NCI-H460 (cell line): ENCODE results near the gene MRPL4. TPM values are rescaled to one million over a fixed set of nuclear protein-coding genes. Genes with fewer than 3 reads are reported as not detected.
"Not testable (repeated sequence)": the region's sequence is repeated elsewhere in the genome, so short reads cannot be mapped to it uniquely, and the experiment has no call there.

Source experiments
- DNase-seq: peaks from one replicate; pipeline ENCODE4 v3.0.0-alpha.2; 2016; ENCODE audit warnings: low read depth; ENCODE audit errors: extremely low read depth
- total RNA-seq: library from RNA; depleted of rRNA; stranded (reverse); fragments of >200 nt; shearing (Covaris generic); gene quantifications from 2 replicates; pipeline ENCODE4 v1.2.3, GENCODE V29; 2014

MRPL4 gene
- total RNA-seq, 1 experiment from 2014 or later: 73.9 TPM

DNA sequence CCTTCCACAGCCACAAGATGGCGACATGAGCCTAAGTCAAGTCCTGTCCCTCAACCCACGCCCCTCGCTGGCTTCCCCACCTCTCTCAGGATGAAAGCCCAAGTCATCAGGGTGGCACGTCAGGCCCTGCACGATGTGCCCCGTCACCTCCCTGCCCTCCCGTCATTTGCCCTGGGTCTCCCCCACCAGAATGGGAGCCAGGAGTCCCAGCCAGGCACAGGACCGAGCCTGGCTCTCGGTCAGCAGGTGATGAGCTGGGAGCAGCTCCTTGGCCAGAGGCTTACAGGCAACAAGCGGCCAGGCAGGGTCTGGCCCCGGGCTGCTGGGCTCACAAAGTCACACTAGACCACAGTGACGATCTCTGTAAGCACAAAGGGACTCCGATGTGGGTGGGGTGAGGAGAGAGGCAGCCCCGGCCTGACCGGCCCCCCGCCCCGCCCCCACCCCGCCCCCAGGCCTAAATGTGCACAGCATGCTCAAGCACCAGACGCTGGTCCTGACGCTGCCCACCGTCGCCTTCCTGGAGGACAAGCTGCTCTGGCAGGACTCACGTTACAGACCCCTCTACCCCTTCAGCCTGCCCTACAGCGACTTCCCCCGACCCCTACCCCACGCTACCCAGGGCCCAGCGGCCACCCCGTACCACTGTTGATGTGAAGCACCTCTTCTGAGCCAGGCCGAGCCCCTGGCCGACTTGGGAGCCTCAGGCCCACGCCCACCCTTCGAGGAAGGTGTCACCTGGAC lies 7.3 kb downstream of the MRPL4 start:
- peak; percentile 69 for DNase-seq

DNA sequence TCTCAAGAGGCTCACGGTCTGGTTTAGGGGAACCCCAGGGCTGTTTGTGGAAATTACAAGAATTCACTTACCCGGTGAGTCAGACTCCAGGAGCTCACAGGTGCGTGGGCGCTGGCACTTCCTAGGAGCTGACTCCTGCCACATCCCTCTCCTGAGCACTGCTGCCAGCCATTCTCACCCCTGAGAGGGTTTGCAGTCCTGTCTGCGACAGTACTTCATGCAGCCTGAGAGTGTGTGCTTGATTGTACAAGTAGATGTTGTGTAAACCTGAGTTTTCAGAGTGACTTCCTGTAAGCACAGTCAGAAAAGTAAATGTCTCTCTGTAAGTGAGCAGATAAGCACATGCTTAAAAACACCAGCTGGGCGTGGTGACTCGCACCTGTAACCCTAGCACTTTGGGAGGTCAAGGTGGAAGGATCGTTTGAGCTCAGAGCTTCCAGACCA lies 8.1 kb downstream of the MRPL4 start:
- no peak for DNase-seq

DNA sequence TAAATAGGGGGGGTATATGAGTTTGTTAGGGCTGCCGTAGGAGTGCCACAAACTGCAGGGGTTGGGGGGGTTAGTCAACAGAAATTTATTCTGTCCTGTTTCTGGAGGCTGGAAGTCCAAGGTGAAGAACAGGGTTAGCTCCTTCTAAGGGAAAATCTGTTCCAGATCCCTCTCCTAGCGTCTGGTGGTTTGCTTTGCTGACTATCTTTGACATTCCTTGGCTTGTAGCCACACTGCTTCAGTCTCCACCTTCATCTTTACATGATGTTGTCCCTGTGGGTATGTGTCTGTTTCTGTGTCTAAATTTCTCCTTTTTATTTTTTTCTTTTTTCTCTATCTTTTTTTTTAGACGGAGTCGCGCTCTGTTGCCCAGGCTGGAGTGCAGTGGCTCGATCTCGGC lies 10.8 kb downstream of the MRPL4 start:
- no peak for DNase-seq

DNA sequence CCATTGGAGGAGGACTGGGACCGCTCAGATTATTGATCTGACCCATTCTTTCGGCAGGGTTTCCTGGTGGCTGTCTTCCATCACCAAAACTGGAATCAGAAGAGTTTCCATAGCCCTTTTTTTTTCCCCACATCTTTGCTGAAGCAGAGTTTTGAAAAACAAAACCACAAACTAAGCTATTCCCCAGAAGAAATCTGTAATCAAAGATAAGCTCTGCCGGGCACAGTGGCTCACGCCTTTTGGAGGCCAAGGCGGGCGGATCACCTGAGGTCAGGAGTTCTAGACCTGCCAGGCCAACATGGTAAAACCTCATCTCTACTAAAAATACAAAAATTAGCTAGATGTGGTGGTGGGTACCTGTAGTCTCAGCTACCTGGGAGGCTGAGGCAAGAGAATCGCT lies 14.7 kb downstream of the MRPL4 start:
- no peak for DNase-seq

DNA sequence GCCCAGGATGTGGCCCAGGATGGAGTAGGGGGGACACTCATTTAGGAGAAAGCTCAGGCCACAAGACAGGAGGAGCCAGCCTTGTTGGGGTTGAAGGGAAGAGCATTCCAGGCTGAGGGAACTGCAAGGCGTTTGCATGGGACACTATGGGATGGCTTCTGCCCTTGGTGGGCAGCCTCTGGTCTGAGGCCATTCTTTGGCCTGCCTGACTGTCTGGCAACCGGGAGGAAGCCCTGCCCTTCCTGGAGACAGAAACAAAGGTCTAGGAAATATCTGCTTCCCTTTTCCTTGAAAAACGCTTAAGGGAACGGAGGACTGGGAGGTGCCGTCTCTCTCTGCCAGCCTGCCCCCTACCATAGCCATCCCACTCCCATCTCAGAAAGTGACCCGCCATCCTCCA lies 16.1 kb downstream of the MRPL4 start:
- no peak for DNase-seq

DNA sequence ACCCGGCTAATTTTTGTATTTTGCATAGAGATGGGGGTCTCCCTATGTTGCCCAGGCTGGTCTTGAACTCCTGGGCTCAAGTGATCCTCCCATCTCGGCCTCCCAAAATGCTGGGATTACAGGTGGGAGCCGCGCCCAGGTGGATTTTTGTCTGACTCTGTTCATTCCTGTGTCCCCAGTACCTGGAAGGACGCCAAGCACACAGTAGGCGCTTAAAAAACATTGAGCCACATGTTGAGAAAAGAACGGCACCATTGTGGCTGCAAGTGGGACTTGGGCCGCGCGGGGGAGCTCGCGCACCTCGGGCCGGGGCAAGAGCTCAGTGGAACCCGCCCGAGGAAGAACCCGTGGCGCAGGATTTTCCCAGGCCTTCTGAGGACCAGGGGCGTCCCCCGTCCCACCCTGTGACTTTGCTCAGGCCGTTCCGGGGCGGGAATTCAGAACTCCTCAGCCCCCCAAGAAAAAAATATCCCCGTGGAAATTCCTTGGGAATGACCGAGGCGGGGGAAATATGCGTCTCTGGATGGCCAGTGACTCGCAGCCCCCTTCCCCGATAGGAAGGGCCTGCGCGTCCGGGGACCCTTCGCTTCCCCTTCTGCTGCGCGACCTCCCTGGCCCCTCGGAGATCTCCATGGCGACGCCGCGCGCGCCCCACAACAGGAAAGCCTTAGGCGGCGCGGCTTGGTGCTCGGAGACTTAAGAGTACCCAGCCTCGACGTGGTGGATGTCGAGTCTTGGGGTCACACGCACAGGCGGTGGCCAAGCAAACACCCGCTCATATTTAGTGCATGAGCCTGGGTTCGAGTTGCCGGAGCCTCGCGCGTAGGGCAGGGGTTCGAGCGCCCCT lies 17.5 kb downstream of the MRPL4 start:
- DNase-seq: peak; percentile 56

DNA sequence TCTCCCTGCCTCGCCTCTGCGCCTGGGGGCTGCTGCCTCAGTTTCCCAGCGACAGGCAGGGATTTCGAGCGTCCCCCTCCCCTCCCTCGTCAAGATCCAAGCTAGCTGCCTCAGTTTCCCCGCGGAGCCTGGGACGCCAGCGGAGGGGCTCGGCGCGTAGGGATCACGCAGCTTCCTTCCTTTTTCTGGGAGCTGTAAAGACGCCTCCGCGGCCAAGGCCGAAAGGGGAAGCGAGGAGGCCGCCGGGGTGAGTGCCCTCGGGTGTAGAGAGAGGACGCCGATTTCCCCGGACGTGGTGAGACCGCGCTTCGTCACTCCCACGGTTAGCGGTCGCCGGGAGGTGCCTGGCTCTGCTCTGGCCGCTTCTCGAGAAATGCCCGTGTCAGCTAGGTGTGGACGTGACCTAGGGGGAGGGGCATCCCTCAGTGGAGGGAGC lies 18.2 kb downstream of the MRPL4 start:
- no peak for DNase-seq

DNA sequence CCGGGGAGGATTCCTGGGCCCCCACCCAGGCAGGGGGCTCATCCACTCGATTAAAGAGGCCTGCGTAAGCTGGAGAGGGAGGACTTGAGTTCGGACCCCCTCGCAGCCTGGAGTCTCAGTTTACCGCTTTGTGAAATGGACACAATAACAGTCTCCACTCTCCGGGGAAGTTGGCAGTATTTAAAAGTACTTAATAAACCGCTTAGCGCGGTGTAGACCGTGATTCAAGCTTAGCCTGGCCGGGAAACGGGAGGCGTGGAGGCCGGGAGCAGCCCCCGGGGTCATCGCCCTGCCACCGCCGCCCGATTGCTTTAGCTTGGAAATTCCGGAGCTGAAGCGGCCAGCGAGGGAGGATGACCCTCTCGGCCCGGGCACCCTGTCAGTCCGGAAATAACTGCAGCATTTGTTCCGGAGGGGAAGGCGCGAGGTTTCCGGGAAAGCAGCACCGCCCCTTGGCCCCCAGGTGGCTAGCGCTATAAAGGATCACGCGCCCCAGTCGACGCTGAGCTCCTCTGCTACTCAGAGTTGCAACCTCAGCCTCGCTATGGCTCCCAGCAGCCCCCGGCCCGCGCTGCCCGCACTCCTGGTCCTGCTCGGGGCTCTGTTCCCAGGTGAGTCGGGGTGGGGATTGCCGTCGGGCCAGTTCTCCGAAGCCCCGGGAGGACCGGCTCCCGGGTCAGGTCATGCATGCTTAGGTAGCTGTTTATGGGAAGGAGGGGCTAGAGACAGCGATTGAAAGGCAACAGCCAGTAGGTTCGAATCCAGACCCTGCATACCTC lies 18.8 kb downstream of the MRPL4 start, which contains the start of gene ICAM1:
Gene ICAM1 (plus strand): TSS at position 505 of the 779 bp plus-strand sequence. CDS start 40 bp downstream, at position 545.
- DNase-seq: no peak

DNA sequence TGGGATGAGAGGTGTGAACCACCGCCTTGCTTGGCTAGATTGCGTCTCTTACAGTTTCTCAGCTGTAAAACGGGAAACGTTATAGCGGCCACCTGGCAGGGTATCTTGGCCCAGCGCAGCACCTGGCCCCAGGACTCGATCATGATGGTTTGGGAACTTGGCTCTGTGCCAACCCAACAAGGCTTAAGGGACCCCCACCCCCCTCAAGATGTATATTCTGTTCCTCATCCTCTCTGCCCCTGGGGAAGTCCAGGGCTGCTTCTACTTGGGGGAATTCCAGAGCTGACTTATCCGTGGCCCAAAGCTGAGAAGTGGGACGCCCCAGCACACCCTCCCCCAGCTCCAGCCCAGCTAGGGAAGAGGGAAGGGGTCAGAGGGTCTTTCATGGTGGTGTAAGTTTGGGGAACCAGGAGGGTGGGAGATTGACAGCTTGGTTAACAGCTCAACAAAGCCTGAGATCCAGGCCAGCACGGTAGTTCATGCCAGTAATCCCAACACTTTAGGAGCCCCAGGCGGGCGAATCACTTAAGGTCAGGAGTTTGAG lies 19.6 kb downstream of the MRPL4 start:
- no peak for DNase-seq

DNA sequence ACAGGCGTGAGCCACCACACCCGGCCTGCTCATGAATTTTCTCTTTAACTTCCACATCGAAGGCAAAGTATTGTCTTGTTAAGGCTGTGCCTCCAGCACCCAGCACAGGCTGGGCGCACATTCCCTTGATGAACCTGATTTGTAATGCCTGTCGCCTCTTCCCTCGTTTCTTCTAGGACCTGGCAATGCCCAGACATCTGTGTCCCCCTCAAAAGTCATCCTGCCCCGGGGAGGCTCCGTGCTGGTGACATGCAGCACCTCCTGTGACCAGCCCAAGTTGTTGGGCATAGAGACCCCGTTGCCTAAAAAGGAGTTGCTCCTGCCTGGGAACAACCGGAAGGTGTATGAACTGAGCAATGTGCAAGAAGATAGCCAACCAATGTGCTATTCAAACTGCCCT lies 22.6 kb downstream of the MRPL4 start:
- DNase-seq: no peak

DNA sequence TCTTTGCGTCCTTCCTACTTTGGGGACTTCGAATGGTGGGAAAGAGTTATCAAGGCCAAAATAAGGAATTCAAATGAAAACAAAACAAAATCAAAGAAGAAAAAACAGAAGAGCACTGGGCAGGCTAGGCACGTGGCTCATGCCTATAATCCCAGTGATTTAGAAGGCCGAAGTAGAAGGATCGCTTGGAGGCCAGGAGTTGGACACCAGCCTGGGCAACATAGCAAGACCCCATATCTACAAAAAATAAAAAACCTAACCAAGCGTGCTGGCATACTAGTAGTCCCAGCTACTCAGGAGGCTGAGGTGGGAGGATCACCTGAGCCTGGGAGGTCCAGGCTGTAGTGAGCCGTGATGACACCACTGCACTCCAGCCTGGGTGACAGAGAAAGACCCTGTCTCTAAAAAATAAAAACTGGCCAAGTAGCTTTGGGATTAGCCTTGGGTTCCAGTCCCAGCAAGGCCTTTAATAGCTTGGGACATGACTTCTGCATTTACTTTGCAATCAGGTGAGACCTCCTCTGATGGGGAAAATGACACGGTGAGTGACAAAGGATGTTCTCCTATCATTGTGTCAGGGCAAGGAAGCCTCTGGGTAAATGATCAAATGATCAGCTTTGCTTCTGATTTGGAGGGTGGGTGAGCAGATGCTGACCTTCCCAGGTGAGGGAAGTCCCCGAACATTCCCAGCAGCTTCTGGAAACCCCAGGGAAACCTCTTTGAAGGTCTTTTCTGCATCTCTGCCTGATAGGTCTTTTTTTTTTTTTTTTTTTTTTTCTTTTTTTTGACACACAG lies 26.0 kb downstream of the MRPL4 start:
- DNase-seq: no peak

DNA sequence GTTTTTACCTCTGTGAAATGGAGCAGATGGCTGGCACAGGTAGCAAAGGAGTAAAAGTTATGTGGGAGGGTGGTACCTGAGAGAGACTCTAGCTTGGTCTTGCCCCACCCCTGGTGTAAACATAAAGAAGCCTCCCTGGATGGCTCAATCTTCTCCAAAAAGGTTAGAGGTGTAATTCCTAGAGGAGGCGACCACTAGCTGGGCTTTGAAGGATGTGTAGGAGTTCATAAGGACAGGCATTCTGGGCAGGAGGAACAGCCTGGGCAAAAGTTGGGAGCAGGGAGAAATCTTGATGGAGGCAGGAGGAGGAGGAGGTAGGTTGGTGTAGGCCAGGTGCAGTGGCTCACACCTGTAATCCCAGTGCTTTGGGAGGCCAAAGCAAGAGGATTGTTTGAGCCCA lies 26.9 kb downstream of the MRPL4 start:
- DNase-seq: no peak

DNA sequence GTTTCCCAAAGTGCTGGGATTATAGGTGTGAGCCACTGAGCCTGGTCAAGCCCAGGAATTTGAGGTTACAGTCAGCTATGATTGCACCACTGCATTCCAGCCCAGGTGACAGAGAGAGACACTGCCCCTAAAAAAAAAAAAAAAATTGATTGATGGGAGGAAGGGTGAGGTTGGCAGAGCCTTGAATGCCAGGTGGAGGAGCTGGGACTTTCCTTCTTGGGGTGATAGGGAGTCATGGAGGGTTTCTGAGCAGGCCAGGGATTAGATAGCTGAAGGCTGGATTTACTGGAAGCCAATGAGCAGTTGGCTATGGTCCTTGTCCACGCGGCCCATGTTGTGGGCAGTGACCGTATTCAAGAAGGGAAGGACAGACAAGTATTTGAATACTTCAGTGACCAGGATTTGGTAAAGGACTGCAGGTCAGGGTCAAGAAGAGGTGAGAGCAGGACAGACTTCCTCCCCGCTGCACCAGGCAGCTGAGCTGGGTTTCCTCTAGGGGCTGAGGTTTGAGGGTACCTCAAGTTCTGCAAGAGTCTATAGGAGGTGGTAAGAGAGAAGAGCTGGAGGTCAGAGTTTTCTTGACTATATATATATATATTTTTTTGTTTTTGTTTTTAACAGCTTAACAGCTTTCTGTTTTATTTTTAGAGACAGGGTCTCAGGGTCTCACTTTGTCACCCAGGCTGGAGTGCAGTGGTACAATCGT lies 27.9 kb downstream of the MRPL4 start:
- no peak for DNase-seq

DNA sequence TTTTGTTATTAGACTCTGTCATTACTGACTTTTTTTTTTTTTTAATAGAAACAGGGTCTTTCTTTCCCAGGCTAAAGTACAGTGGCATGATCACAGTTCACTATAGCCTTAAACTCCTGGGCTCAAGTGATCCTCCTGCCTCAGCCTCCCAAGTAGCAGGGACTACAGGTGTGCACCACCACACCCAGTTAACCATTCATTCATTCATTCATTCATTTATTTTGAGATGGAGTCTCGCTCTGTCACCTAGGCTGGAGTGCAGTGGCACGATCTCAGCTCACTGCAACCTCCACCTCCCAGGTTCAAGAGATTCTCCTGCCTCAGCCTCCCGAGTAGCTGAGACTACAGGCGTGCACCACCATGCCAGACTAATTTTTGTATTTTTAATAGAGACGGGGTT lies 30.0 kb downstream of the MRPL4 start:
- not testable (repeated sequence) for DNase-seq

DNA sequence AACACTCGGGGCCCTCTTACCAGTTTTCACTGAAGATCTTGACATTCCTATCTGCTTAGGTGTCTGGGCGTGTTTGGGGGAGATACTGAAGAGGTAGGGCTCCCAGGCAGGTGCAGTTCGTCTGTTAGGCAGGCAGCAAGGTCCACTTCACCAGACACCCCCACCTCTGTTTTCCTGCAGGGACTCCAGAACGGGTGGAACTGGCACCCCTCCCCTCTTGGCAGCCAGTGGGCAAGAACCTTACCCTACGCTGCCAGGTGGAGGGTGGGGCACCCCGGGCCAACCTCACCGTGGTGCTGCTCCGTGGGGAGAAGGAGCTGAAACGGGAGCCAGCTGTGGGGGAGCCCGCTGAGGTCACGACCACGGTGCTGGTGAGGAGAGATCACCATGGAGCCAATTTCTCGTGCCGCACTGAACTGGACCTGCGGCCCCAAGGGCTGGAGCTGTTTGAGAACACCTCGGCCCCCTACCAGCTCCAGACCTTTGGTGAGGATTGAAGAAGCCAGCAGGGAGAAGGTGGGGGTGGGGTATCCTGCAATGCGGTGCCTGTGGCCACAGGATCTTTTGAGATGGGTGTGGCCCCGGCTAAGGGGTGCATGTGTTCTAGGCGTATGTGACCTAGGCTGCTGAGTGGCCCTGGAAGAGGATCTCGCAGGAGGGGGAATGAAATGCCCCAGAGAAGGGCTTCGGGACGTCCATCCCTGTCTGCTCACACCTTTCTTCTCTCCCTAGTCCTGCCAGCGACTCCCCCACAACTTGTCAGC lies 31.5 kb downstream of the MRPL4 start:
- DNase-seq: no peak

DNA sequence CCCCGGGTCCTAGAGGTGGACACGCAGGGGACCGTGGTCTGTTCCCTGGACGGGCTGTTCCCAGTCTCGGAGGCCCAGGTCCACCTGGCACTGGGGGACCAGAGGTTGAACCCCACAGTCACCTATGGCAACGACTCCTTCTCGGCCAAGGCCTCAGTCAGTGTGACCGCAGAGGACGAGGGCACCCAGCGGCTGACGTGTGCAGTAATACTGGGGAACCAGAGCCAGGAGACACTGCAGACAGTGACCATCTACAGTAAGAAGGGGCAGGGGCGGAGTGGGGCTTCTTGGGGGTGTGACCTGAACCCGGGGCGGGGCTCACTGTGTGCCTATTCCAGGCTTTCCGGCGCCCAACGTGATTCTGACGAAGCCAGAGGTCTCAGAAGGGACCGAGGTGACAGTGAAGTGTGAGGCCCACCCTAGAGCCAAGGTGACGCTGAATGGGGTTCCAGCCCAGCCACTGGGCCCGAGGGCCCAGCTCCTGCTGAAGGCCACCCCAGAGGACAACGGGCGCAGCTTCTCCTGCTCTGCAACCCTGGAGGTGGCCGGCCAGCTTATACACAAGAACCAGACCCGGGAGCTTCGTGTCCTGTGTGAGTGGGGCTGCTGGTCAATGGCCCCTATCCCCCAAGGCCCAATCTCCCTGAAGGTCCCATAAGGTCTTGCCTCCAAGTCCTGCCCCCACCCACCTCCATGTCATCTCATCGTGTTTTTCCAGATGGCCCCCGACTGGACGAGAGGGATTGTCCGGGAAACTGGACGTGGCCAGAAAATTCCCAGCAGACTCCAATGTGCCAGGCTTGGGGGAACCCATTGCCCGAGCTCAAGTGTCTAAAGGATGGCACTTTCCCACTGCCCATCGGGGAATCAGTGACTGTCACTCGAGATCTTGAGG lies 32.3 kb downstream of the MRPL4 start:
- no peak for DNase-seq

DNA sequence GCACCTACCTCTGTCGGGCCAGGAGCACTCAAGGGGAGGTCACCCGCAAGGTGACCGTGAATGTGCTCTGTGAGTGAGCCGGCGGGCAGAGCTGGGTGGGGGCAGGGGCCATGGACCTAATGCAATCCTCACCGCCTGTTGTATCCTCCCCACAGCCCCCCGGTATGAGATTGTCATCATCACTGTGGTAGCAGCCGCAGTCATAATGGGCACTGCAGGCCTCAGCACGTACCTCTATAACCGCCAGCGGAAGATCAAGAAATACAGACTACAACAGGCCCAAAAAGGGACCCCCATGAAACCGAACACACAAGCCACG lies 32.9 kb downstream of the MRPL4 start:
- no peak for DNase-seq

DNA sequence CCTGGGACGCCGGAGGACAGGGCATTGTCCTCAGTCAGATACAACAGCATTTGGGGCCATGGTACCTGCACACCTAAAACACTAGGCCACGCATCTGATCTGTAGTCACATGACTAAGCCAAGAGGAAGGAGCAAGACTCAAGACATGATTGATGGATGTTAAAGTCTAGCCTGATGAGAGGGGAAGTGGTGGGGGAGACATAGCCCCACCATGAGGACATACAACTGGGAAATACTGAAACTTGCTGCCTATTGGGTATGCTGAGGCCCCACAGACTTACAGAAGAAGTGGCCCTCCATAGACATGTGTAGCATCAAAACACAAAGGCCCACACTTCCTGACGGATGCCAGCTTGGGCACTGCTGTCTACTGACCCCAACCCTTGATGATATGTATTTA lies 33.4 kb downstream of the MRPL4 start:
- no peak for DNase-seq
